Dendritic cell treated with granulocyte-macrophage colony-stimulating factor and Interleukin-4, amounts not matched to agents 40 ng/mL and 50 ng/mL, for 4 days (primary cell): ENCODE measurements around the gene GBGT1.

Experiments
- H3K27ac Mint-ChIP-seq: one replicate; pipeline ENCODE4 v1.8.0; 2022; ENCODE audit warnings: mild to moderate bottlenecking, mixed read lengths
- H3K27me3 Mint-ChIP-seq: one replicate; pipeline ENCODE4 v1.8.0; 2022; ENCODE audit warnings: mild to moderate bottlenecking, mixed read lengths
- H3K36me3 Mint-ChIP-seq: one replicate; pipeline ENCODE4 v1.8.0; 2022; ENCODE audit warnings: low read depth, mixed read lengths
- H3K4me1 Mint-ChIP-seq: one replicate; pipeline ENCODE4 v1.8.0; 2022; ENCODE audit warnings: low read depth, mixed read lengths
- H3K4me3 Mint-ChIP-seq: one replicate; pipeline ENCODE4 v1.8.0; 2022; ENCODE audit warnings: mild to moderate bottlenecking, moderate library complexity, mixed read lengths
- H3K9me3 Mint-ChIP-seq: one replicate; pipeline ENCODE4 v1.8.0; 2022; ENCODE audit warnings: mixed read lengths
- intact Hi-C: fragments of 100-400 bp; cut with micrococcal nuclease; formaldehyde crosslinking; loops from one replicate; pipeline ENCODE4 v1.15.0; 2022

Gene GBGT1

DNA sequence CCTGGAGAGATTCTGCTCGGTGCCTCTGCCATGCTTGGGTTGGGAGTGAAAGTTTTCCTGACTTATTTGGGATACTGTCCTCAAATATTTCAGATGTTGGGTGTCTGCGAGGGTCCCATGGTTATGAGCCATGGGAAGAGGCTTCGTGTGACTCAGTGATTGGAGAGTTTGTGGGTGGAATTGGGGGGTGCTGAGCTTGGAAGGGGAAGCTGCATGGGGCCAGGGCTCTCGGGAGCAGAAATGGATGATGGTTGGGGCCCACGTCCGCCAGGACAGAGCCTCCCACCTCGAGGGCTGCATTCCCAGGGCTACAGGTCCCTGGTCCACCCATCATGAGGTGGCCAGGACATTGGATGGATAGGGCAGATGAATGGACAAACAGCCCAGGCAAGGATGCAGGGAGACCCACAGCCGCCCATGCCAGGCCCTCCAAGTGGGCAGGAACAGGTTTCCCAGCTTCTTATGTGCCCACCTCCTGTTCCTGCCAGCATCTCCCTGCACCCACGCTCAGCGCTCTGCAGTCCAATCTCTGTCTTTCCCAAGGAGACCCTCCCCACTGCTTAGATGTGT lies 39.9 kb upstream of the GBGT1 start:
- H3K4me3 Mint-ChIP-seq = no peak overlapping the region
- no peaks in the 10 kb centered on the region for H3K36me3 Mint-ChIP-seq
- no peak overlapping the region for H3K27ac Mint-ChIP-seq
- peaks cover 8% of the 10 kb centered on the region for H3K9me3 Mint-ChIP-seq
- intact Hi-C loops = no loop called here
- peaks cover 16% of the 10 kb centered on the region for H3K27me3 Mint-ChIP-seq
- H3K4me1 Mint-ChIP-seq = peaks cover 5% of the 10 kb centered on the region

DNA sequence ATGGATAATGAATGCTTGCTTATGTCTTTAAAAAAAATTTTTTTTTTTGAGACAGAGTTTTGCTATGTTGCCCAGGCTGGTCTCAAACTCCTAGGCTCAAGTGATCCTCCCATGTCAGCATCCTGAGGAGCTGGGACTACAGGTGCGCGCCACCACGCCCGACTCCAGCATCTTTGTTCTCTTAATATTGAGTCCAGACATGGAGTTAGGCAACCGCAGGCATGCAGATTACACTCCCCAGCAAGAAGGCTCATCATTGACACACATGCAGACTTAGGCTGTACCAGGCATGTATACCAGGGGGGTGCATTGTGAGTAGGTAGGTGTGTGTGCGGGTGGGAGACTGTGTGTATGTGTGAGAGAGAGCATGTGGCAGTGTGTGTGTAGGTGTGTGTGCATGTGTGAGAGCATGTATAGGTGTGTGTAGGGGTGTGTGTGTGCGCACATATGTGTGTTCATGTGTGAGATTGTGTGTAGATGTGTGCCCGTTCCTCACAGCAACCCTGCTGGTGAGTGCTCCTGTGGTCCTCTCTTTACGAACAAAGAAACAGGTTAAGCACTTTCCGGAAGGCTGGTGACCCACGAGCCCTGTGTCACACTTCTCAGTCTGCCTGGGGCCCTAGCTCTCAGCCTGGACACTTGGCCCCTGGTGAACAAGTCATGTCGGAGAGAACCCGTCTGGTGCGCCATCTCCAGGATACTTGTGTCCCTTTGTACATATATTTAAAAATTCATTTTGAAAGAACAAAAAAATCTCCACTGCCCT lies 39.2 kb upstream of the GBGT1 start:
- Mint-ChIP-seq H3K9me3 (peaks cover 8% of the 10 kb centered on the region), H3K36me3 (no peaks in the 10 kb centered on the region), H3K4me1 (peaks cover 5% of the 10 kb centered on the region), H3K4me3 (no peak overlapping the region), H3K27me3 (peaks cover 16% of the 10 kb centered on the region), H3K27ac (no peak overlapping the region)
- intact Hi-C loops = no loop called here

DNA sequence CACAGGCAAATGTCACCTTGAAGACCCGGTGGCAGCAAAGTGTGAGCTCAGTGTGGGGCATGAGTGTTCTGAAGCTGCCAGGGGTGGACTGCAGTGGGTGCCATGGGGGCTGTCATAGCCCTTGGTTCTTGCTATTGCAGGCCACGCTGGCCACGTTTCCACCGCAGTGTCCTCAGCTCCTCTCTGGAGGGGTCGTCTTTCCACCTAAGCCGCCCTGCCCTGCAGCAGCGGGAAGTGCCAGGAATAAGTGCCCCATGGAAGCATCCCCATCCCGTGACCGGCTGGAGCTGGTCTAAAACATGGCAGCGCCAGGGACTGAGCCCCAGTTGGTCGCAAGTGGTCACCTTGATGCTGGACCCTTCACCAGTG lies 38.4 kb upstream of the GBGT1 start:
- no peak overlapping the region for H3K27ac Mint-ChIP-seq
- peaks cover 8% of the 10 kb centered on the region for H3K9me3 Mint-ChIP-seq
- no peak overlapping the region for H3K4me3 Mint-ChIP-seq
- peaks cover 16% of the 10 kb centered on the region for H3K27me3 Mint-ChIP-seq
- intact Hi-C loops = no loop called here
- H3K4me1 Mint-ChIP-seq = peaks cover 5% of the 10 kb centered on the region
- no peaks in the 10 kb centered on the region for H3K36me3 Mint-ChIP-seq

DNA sequence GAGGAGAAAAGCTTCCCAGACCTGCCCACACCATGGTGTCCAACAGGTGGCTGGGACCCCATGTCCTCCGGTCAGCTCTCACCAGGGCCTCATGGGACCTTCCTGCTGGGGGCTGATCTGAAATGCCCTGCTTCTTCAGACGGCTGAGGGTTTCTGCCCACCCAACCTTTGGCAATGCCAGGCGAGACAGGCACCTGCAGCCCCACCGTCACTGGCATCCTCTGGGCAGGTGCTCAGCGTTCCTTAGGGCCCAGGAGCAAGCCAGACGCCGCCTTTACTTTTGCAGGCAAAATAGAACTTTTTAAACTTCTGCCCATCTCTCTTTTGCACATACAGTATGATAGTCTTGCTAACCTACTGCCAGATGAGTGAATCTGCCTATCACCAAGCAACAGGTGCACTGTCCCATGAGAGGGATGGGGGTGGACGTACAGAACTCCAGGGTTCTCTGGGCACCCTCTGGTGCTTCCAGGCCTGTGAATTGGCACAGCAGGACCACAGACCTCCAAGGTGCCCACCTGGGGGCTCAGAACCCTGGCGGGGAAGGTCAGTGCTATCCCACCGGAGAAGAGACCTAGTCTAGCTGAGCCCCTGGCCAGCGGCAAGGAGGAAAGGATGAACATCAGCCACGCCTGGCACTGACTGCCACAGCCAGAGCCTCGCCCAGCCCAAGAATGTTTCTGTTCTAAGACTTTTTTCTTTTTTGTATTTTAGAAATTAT lies 37.9 kb upstream of the GBGT1 start:
- Mint-ChIP-seq H3K9me3 (peaks cover 8% of the 10 kb centered on the region), H3K27me3 (peaks cover 18% of the 10 kb centered on the region), H3K4me3 (no peak overlapping the region), H3K36me3 (no peaks in the 10 kb centered on the region), H3K27ac (no peak overlapping the region), H3K4me1 (peaks cover 5% of the 10 kb centered on the region)
- intact Hi-C loops = no loop called here

GRCh38 chr9:133200631-133201030 lies 36.9 kb upstream of the GBGT1 start:
- H3K4me1 Mint-ChIP-seq = peaks cover 5% of the 10 kb centered on the region
- intact Hi-C loops = no loop called here
- no peaks in the 10 kb centered on the region for H3K36me3 Mint-ChIP-seq
- H3K27ac Mint-ChIP-seq = no peak overlapping the region
- H3K9me3 Mint-ChIP-seq = peaks cover 8% of the 10 kb centered on the region
- peaks cover 18% of the 10 kb centered on the region for H3K27me3 Mint-ChIP-seq
- no peak overlapping the region for H3K4me3 Mint-ChIP-seq

- no peak overlapping the region for H3K27ac Mint-ChIP-seq
- H3K4me1 Mint-ChIP-seq = peaks cover 5% of the 10 kb centered on the region
- H3K4me3 Mint-ChIP-seq = peak overlapping the region; percentile 59
- peaks cover 18% of the 10 kb centered on the region for H3K27me3 Mint-ChIP-seq
- intact Hi-C loops = no loop called here
- H3K9me3 Mint-ChIP-seq = peaks cover 8% of the 10 kb centered on the region
- no peaks in the 10 kb centered on the region for H3K36me3 Mint-ChIP-seq
Measured at GRCh38 chr9:133199648-133200321, 36.1 kb upstream of the GBGT1 start.

DNA sequence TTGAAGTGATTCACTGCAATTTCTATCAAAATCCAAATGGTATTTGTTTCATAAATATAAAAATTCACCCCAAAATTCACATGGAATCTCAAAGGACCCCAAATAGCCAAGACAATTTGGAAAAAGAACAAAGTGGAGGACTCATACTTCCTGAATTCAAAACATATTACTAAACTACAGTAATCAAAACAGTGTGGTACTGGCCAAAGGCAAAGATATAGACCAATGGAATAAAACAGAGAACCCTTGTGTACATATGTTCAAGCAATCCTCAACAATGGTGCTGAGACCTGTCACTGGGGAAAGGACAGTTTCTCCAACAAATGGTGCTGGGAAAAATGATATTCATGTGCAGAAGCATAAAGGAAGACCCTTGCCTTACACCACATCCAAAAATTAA lies 31.3 kb upstream of the GBGT1 start:
- peaks cover 9% of the 10 kb centered on the region for H3K27me3 Mint-ChIP-seq
- no peak overlapping the region for H3K27ac Mint-ChIP-seq
- H3K36me3 Mint-ChIP-seq = no peaks in the 10 kb centered on the region
- intact Hi-C loops = no loop called here
- no peak overlapping the region for H3K4me3 Mint-ChIP-seq
- H3K4me1 Mint-ChIP-seq = peaks cover 3% of the 10 kb centered on the region
- H3K9me3 Mint-ChIP-seq = peaks cover 4% of the 10 kb centered on the region

- H3K27ac Mint-ChIP-seq = no peak overlapping the region
- H3K9me3 Mint-ChIP-seq = no peaks in the 10 kb centered on the region
- H3K4me1 Mint-ChIP-seq = no peaks in the 10 kb centered on the region
- no peak overlapping the region for H3K4me3 Mint-ChIP-seq
- no peaks in the 10 kb centered on the region for H3K36me3 Mint-ChIP-seq
- intact Hi-C loops = no loop called here
- peaks cover 6% of the 10 kb centered on the region for H3K27me3 Mint-ChIP-seq
Measured at GRCh38 chr9:133194597-133194996, 30.9 kb upstream of the GBGT1 start.

GRCh38 chr9:133191989-133192388 lies 28.3 kb upstream of the GBGT1 start:
- intact Hi-C loops = no loop called here
- Mint-ChIP-seq H3K27me3 (peaks cover 18% of the 10 kb centered on the region), H3K27ac (no peak overlapping the region), H3K4me1 (no peaks in the 10 kb centered on the region), H3K4me3 (no peak overlapping the region), H3K9me3 (no peaks in the 10 kb centered on the region), H3K36me3 (no peaks in the 10 kb centered on the region)

- Mint-ChIP-seq H3K4me1 (peaks cover 9% of the 10 kb centered on the region), H3K36me3 (no peaks in the 10 kb centered on the region), H3K27me3 (peaks cover 26% of the 10 kb centered on the region), H3K4me3 (no peak overlapping the region), H3K9me3 (no peaks in the 10 kb centered on the region), H3K27ac (no peak overlapping the region)
- intact Hi-C loops = loop anchor here (5.0 to 10.0 kb wide), 3 partner anchors 137 to 297 kb away; partner anchors contain the start of genes SURF1 and SURF2
Measured at GRCh38 chr9:133189826-133190225, 26.1 kb upstream of the GBGT1 start.

DNA sequence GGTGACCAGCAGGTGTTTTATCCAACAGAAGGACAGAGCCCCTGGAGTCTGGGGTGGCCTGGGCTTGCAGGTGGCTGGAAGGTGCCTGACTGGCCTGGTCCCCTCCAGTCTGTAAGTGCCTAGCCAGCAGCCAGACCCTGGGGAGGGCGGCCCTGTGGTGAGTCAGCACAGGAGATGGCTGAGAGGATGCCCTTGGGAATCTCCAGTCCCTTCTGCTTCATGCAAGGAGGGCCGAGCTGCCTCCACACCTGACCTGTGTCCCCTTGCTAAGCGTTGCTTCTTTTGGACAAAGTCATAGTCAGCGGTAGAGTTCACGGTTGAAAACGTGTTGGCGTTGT lies 25.1 kb upstream of the GBGT1 start:
- intact Hi-C loops = loop anchor here (5.0 to 10.0 kb wide), 3 partner anchors 138 to 298 kb away; partner anchors contain the start of genes SURF1 and SURF2
- no peak overlapping the region for H3K4me3 Mint-ChIP-seq
- H3K36me3 Mint-ChIP-seq = no peaks in the 10 kb centered on the region
- H3K27me3 Mint-ChIP-seq = peaks cover 26% of the 10 kb centered on the region
- no peak overlapping the region for H3K27ac Mint-ChIP-seq
- no peaks in the 10 kb centered on the region for H3K9me3 Mint-ChIP-seq
- H3K4me1 Mint-ChIP-seq = peaks cover 15% of the 10 kb centered on the region

GRCh38 chr9:133188006-133188842 lies 24.5 kb upstream of the GBGT1 start:
- H3K27ac Mint-ChIP-seq = no peak overlapping the region
- no peaks in the 10 kb centered on the region for H3K36me3 Mint-ChIP-seq
- H3K4me3 Mint-ChIP-seq = no peak overlapping the region
- H3K27me3 Mint-ChIP-seq = peaks cover 27% of the 10 kb centered on the region
- intact Hi-C loops = loop anchor here (5.0 to 10.0 kb wide), 3 partner anchors 139 to 299 kb away; partner anchors contain the start of genes SURF1 and SURF2
- peaks cover 15% of the 10 kb centered on the region for H3K4me1 Mint-ChIP-seq
- no peaks in the 10 kb centered on the region for H3K9me3 Mint-ChIP-seq

- no peaks in the 10 kb centered on the region for H3K9me3 Mint-ChIP-seq
- peaks cover 31% of the 10 kb centered on the region for H3K27me3 Mint-ChIP-seq
- H3K4me3 Mint-ChIP-seq = no peak overlapping the region
- no peak overlapping the region for H3K27ac Mint-ChIP-seq
- intact Hi-C loops = loop anchor here (5.0 to 10.0 kb wide), 3 partner anchors 140 to 300 kb away; partner anchors contain the start of genes SURF1 and SURF2
- no peaks in the 10 kb centered on the region for H3K36me3 Mint-ChIP-seq
- H3K4me1 Mint-ChIP-seq = peaks cover 15% of the 10 kb centered on the region
Measured at GRCh38 chr9:133187561-133188005, 23.9 kb upstream of the GBGT1 start.
